Activated CD4-positive, alpha-beta T cell treated with anti-CD3 and anti-CD28 coated beads for 36 hours (primary cell): ENCODE measurements around the gene PPFIA3. TPM values are rescaled to one million over a fixed set of nuclear protein-coding genes. Genes with fewer than 3 reads are reported as not detected.
"Not testable (repeated sequence)": the region's sequence is repeated elsewhere in the genome, so short reads cannot be mapped to it uniquely, and the experiment has no call there.

ENCODE experiments used
- ATAC-seq: fragments of 200-7000 bp; cut with Tn5 transposase; one replicate; pipeline ENCODE4 v1.10.0; 2021; ENCODE audit warnings: mild to moderate bottlenecking, moderate library complexity
- CTCF ChIA-PET: fragments of 350-600 bp; sonication (Branson Sonifier 250); formaldehyde crosslinking; loops from one replicate; lab custom pipeline; 2021; ENCODE audit warnings: antibody characterized with exemption; lab: Charles Lee
- POLR2A ChIA-PET: fragments of 350-600 bp; sonication (Branson Sonifier 250); formaldehyde crosslinking; loops from one replicate; lab custom pipeline; 2021; ENCODE audit warnings: antibody characterized with exemption, inconsistent platforms; lab: Charles Lee
- DNase-seq: peaks from one replicate; pipeline ENCODE4 v3.0.0-alpha.2; 2020
- H3K27ac Mint-ChIP-seq: one replicate; pipeline ENCODE4 v1.8.0; 2021; ENCODE audit warnings: mixed read lengths
- H3K27me3 Mint-ChIP-seq: one replicate; pipeline ENCODE4 v1.8.0; 2021; ENCODE audit warnings: mixed read lengths
- H3K36me3 Mint-ChIP-seq: one replicate; pipeline ENCODE4 v1.8.0; 2021; ENCODE audit warnings: low read depth, mixed read lengths
- H3K4me1 Mint-ChIP-seq: one replicate; pipeline ENCODE4 v1.8.0; 2021; ENCODE audit warnings: mixed read lengths
- H3K4me3 Mint-ChIP-seq: one replicate; pipeline ENCODE4 v1.8.0; 2021; ENCODE audit warnings: mild to moderate bottlenecking, moderate library complexity, mixed read lengths
- H3K9me3 Mint-ChIP-seq: one replicate; pipeline ENCODE4 v1.8.0; 2021; ENCODE audit warnings: low read depth, mixed read lengths
- intact Hi-C, 2 experiments: fragments of 100-400 bp; cut with DNase I in 1 of 2; cut with micrococcal nuclease in 1 of 2; formaldehyde crosslinking; loops; one replicate each; pipeline versions ENCODE4 v1.14.2 to v1.15.1; 2022 to 2024; cut with DNase I, micrococcal nuclease
- total RNA-seq, 2 experiments: library from RNA; stranded (reverse); gene quantifications; one replicate each; pipeline ENCODE4 v1.2.3, GENCODE V29; 2021

Gene PPFIA3
- total RNA-seq, 2 experiments from 2014 or later = 5.4 to 6.1 TPM

DNA sequence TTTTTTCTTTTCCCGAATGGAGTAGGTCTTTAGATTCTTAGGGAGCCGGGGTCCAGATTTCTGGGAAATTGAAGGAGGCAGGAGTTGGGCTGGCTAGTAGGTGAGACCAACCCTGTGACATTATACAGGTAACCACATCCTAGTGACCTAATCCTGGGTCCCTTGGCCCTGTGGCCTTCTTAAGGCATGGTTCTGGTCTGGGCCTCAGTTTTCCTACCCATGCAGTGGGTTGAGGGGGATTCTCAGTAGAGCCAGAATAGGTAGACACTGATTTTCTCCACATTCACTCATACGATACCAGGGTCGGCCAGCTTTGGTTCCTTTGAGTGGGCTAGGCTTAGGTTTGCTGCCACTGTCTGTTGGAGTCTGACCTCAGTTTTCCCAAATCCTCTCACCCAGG, 7.2 kb downstream of the PPFIA3 start:
- CTCF ChIA-PET = interaction anchor here (2.6 kb wide), 1 partner anchor 12 kb away, joined by 19 read pairs; the partner anchor contains the start of gene LIN7B

GRCh38 chr19:49127225-49127624, 7.9 kb downstream of the PPFIA3 start:
- intact Hi-C loops = loop anchor here in 1 of 2 experiments (5.0 to 10.0 kb wide), 2 partner anchors 802 to 900 kb away; partner anchors contain the start of genes EMP3, VRK3 and ZNF473

More for the DNA sequence above, 7.2 kb downstream of the PPFIA3 start:
- Mint-ChIP-seq H3K36me3 (no peaks in the 10 kb centered on the region), H3K27ac (no peak overlapping the region), H3K4me1 (peaks cover 11% of the 10 kb centered on the region), H3K4me3 (no peak overlapping the region), H3K9me3 (no peaks in the 10 kb centered on the region), H3K27me3 (no peaks in the 10 kb centered on the region)
- POLR2A ChIA-PET = no interaction called here
- DNase-seq (no peak), ATAC-seq (no peak)
- intact Hi-C loops = loop anchor here in 1 of 2 experiments (5.0 to 10.0 kb wide), 2 partner anchors 802 to 901 kb away; partner anchors contain the start of genes EMP3, VRK3 and ZNF473

GRCh38 chr19:49127674-49128544, 8.6 kb downstream of the PPFIA3 start:
- H3K27ac Mint-ChIP-seq = peak overlapping the region; percentile 92
- intact Hi-C loops = loop anchor here (1.0 to 10.0 kb wide), 13 partner anchors 9 to 899 kb away; partner anchors contain the start of genes C19orf73 (in 2 of the 2), PPFIA3 (in 2 of the 2), CYTH2 (in 1 of the 2) and DKKL1 (in 1 of the 2)
- ChIA-PET POLR2A (interaction anchor here (0.9 to 1.1 kb wide), 4 partner anchors 8 to 41 kb away, joined by 3 to 4 read pairs (median 3); partner anchors contain the start of genes LIN7B and PPFIA3), CTCF (interaction anchor here (1.0 to 3.7 kb wide), 8 partner anchors 8 to 71 kb away, joined by 3 to 21 read pairs (median 6); partner anchors contain the start of genes LIN7B and PPFIA3)
- H3K27me3 Mint-ChIP-seq = no peaks in the 10 kb centered on the region
- peak; percentile 95 for ATAC-seq
- H3K36me3 Mint-ChIP-seq = no peaks in the 10 kb centered on the region
- peak; percentile 98 for DNase-seq
- H3K4me3 Mint-ChIP-seq = peak overlapping the region; percentile 76
- peaks cover 11% of the 10 kb centered on the region for H3K4me1 Mint-ChIP-seq
- H3K9me3 Mint-ChIP-seq = no peaks in the 10 kb centered on the region

More at GRCh38 chr19:49127225-49127624, 7.9 kb downstream of the PPFIA3 start:
- not testable (repeated sequence) for H3K36me3 Mint-ChIP-seq, H3K27me3 Mint-ChIP-seq, DNase-seq, H3K27ac Mint-ChIP-seq, H3K9me3 Mint-ChIP-seq, ATAC-seq, H3K4me3 Mint-ChIP-seq
- POLR2A ChIA-PET = interaction anchor here (0.6 to 0.9 kb wide), 4 partner anchors 8 to 538 kb away, joined by 3 to 6 read pairs (median 3); partner anchors contain the start of genes LIN7B and PPFIA3
- H3K4me1 Mint-ChIP-seq = peaks cover 11% of the 10 kb centered on the region
- CTCF ChIA-PET = interaction anchor here (1.0 to 3.7 kb wide), 5 partner anchors 13 to 29 kb away, joined by 4 to 21 read pairs (median 9); partner anchors contain the start of gene LIN7B

GRCh38 chr19:49128545-49129237, 9.3 kb downstream of the PPFIA3 start:
- peaks cover 4% of the 10 kb centered on the region for H3K36me3 Mint-ChIP-seq
- no peaks in the 10 kb centered on the region for H3K9me3 Mint-ChIP-seq
- peak overlapping the region; percentile 76 for H3K4me3 Mint-ChIP-seq
- ATAC-seq = no peak
- peaks cover 17% of the 10 kb centered on the region for H3K4me1 Mint-ChIP-seq
- CTCF ChIA-PET = interaction anchor here (1.0 to 3.7 kb wide), 8 partner anchors 9 to 70 kb away, joined by 3 to 21 read pairs (median 6); partner anchors contain the start of genes LIN7B and PPFIA3
- no peaks in the 10 kb centered on the region for H3K27me3 Mint-ChIP-seq
- no peak for DNase-seq
- intact Hi-C loops = loop anchor here (1.0 to 10.0 kb wide), 13 partner anchors 9 to 899 kb away; partner anchors contain the start of genes C19orf73 (in 2 of the 2), PPFIA3 (in 2 of the 2), CYTH2 (in 1 of the 2) and DKKL1 (in 1 of the 2)
- POLR2A ChIA-PET = interaction anchor here (0.7 to 1.1 kb wide), 2 partner anchors 20 to 42 kb away, joined by 3 to 4 read pairs; no protein-coding TSS in a partner anchor
- H3K27ac Mint-ChIP-seq = peak overlapping the region; percentile 62

DNA sequence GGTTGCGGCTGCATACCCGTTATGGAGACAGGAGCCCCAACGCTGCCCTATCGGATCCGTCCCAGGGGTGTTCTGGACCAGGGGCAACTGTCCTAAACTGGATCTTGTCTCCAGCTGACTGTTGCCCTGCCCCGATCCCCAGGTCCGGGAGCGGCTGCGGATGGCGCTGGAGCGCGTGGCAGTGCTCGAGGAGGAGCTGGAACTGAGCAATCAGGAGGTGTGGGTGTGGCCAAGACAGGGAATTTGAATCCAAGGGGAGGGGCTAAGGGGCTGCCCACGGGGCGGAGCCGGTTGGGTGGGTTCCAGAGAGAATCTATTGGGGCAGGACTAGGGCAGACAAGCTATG, 9.9 kb downstream of the PPFIA3 start:
- no peak for ATAC-seq
- intact Hi-C loops = loop anchor here in 1 of 2 experiments (2.0 to 10.0 kb wide), 3 partner anchors 390 to 898 kb away; partner anchors contain the start of genes EMP3, VRK3 and ZNF473
- ChIA-PET CTCF (interaction anchor here (1.3 to 3.7 kb wide), 5 partner anchors 9 to 70 kb away, joined by 3 to 21 read pairs (median 8); partner anchors contain the start of gene PPFIA3), POLR2A (interaction anchor here (0.7 kb wide), 1 partner anchor 20 kb away, joined by 3 read pairs; no protein-coding TSS in a partner anchor)
- Mint-ChIP-seq H3K4me3 (peak overlapping the region; percentile 76), H3K27ac (no peak overlapping the region), H3K36me3 (peaks cover 5% of the 10 kb centered on the region), H3K4me1 (peaks cover 19% of the 10 kb centered on the region), H3K9me3 (no peaks in the 10 kb centered on the region), H3K27me3 (no peaks in the 10 kb centered on the region)
- no peak for DNase-seq

DNA sequence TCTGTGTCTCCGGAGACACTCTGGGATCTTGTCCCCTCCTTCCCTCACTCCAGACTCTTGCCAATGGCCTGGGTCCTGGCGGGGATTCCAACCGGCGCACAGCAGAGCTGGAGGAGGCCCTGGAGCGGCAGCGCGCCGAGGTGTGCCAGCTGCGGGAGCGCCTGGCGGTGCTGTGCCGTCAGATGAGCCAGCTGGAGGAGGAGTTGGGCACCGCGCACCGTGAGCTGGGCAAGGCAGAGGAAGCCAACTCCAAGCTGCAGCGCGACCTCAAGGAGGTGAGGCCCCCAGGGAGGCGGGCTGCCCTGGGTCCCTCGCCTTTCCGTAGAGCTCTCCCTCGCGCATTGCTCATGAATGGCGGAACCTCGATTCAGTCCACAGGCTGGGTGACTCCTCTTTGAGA, 11.0 kb downstream of the PPFIA3 start:
- ATAC-seq (no peak), DNase-seq (no peak)
- ChIA-PET CTCF (interaction anchor here (2.9 to 3.7 kb wide), 2 partner anchors 10 to 15 kb away, joined by 8 to 21 read pairs; partner anchors contain the start of gene PPFIA3), POLR2A (no interaction called here)
- peaks cover 5% of the 10 kb centered on the region for H3K36me3 Mint-ChIP-seq
- no peak overlapping the region for H3K4me3 Mint-ChIP-seq
- intact Hi-C loops = no loop called here
- H3K27ac Mint-ChIP-seq = no peak overlapping the region
- peaks cover 19% of the 10 kb centered on the region for H3K4me1 Mint-ChIP-seq
- peaks cover 1% of the 10 kb centered on the region for H3K27me3 Mint-ChIP-seq
- no peaks in the 10 kb centered on the region for H3K9me3 Mint-ChIP-seq

DNA sequence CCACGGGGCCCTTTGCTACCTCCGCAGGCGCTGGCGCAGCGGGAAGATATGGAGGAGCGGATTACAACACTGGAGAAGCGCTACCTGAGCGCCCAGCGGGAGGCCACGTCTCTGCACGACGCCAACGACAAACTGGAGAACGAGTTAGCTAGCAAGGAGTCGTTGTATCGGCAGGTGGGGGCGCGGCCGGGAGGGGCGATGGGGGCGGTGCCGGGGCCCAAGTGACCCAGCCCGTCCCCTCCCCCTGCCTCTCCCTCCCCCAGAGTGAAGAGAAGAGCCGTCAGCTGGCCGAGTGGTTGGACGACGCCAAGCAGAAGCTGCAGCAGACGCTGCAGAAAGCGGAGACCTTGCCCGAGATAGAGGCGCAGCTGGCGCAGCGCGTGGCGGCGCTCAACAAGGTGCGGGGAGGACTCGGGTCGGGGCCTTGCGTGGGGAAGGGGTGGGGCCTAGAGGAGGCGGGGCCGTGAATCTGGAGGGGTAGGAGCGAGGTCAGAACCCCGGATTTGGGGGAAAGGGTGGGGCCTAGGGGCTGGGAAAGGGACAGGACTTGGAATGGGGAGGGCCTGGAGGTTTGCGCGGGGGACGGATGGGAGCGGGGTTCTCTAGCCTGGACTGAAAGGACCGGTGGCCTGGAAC, 13.7 kb downstream of the PPFIA3 start:
- no peak overlapping the region for H3K27ac Mint-ChIP-seq
- POLR2A ChIA-PET = no interaction called here
- ATAC-seq = peak; percentile 9
- peak; percentile 59 for DNase-seq
- peak overlapping the region; percentile 59 for H3K4me3 Mint-ChIP-seq
- H3K36me3 Mint-ChIP-seq = peaks cover 5% of the 10 kb centered on the region
- H3K4me1 Mint-ChIP-seq = peaks cover 20% of the 10 kb centered on the region
- peaks cover 1% of the 10 kb centered on the region for H3K27me3 Mint-ChIP-seq
- intact Hi-C loops = loop anchor here in 1 of 2 experiments (1.0 kb wide), 1 partner anchor 16 kb away; no protein-coding TSS in a partner anchor
- CTCF ChIA-PET = interaction anchor here (1.3 to 3.2 kb wide), 2 partner anchors 12 to 26 kb away, joined by 3 to 19 read pairs; no protein-coding TSS in a partner anchor
- H3K9me3 Mint-ChIP-seq = no peaks in the 10 kb centered on the region

DNA sequence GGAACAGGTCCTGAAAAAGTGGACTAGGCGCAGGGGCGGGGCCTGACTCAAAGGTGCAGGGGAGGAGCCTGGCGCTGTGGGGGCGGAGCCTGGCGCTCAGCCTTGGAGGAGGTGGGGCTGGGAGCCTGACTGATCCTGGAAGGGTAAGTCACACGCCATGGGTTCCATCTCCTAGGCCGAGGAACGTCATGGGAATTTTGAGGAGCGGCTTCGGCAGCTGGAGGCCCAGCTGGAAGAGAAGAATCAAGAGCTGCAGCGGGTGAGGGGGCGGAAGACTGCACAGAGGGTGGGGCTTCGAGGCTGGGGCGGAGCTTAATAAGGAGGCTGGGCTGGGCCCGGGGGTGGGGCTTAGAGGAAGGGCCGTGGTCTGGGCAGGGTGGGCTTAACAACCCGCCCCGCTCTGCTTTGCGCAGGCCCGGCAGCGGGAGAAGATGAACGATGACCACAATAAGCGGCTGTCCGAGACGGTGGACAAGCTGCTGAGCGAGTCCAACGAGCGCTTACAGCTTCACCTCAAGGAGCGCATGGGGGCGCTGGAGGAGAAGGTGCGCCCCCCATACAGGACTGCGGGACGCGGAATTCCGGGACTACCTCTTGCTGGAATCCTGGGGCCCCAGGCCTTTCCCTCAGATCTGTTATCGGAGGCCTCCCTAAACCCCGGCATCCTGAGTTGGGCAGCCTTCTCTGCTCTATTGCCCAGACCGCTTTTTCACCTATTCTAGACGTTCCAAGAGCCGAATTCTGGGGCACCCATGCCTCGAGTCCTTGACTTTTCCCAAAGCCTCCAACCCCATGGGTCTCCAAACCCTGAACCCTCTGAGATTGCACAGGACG, 14.5 kb downstream of the PPFIA3 start:
- peak; percentile 85 for ATAC-seq
- peaks cover 5% of the 10 kb centered on the region for H3K36me3 Mint-ChIP-seq
- H3K4me3 Mint-ChIP-seq = peak overlapping the region; percentile 59
- DNase-seq = peak; percentile 83
- peaks cover 14% of the 10 kb centered on the region for H3K4me1 Mint-ChIP-seq
- peaks cover 1% of the 10 kb centered on the region for H3K27me3 Mint-ChIP-seq
- intact Hi-C loops = loop anchor here in 1 of 2 experiments (1.0 kb wide), 1 partner anchor 15 kb away; no protein-coding TSS in a partner anchor
- CTCF ChIA-PET = interaction anchor here (0.5 to 3.2 kb wide), 5 partner anchors 11 to 82 kb away, joined by 3 to 19 read pairs (median 3); partner anchors contain the start of gene LIN7B
- H3K27ac Mint-ChIP-seq = no peak overlapping the region
- H3K9me3 Mint-ChIP-seq = no peaks in the 10 kb centered on the region
- POLR2A ChIA-PET = interaction anchor here (0.5 kb wide), 1 partner anchor 135 kb away, joined by 6 read pairs; no protein-coding TSS in a partner anchor

- H3K4me1 Mint-ChIP-seq = peaks cover 11% of the 10 kb centered on the region
- CTCF ChIA-PET = interaction anchor here (0.8 to 1.0 kb wide), 2 partner anchors 11 to 38 kb away, joined by 3 to 4 read pairs; no protein-coding TSS in a partner anchor
- POLR2A ChIA-PET = no interaction called here
- no peak overlapping the region for H3K27ac Mint-ChIP-seq
- H3K36me3 Mint-ChIP-seq = peaks cover 5% of the 10 kb centered on the region
- DNase-seq (no peak), ATAC-seq (no peak)
- H3K27me3 Mint-ChIP-seq = peaks cover 1% of the 10 kb centered on the region
- no peaks in the 10 kb centered on the region for H3K9me3 Mint-ChIP-seq
- intact Hi-C loops = no loop called here
- no peak overlapping the region for H3K4me3 Mint-ChIP-seq
Observed at GRCh38 chr19:49135686-49136085, 16.3 kb downstream of the PPFIA3 start.
